Non-pigmented ciliary epithelial cell (primary cell): ENCODE measurements around the gene TMEM186.
A peak's percentile ranks its signal among the peaks of the same experiment; 100 is the strongest.
"Not testable (repeated sequence)": the region's sequence is repeated elsewhere in the genome, so short reads cannot be mapped to it uniquely, and the experiment has no call there.

Experiments used
- DNase-seq: peaks from one replicate; pipeline ENCODE4 v3.0.0-alpha.2; 2010; ENCODE audit warnings: low read depth

Gene TMEM186

GRCh38 chr16:8812162-8812843 is 14.9 kb upstream of the TMEM186 start:
- DNase-seq, result no peak

GRCh38 chr16:8808613-8809353 is 11.3 kb upstream of the TMEM186 start:
- no peak for DNase-seq

- DNase-seq, result no peak
Observed at GRCh38 chr16:8808009-8808408, 10.6 kb upstream of the TMEM186 start.

- DNase-seq, result no peak
Observed at GRCh38 chr16:8807189-8807588, 9.8 kb upstream of the TMEM186 start.

GRCh38 chr16:8806272-8806983 is 9.0 kb upstream of the TMEM186 start:
- DNase-seq, result no peak

GRCh38 chr16:8804313-8804712 is 6.9 kb upstream of the TMEM186 start:
- no peak for DNase-seq

- DNase-seq, result not testable (repeated sequence)
Observed at GRCh38 chr16:8803733-8804132, 6.3 kb upstream of the TMEM186 start.

GRCh38 chr16:8801701-8802100 is 4.3 kb upstream of the TMEM186 start:
- no peak for DNase-seq

GRCh38 chr16:8798535-8799157 is 1.2 kb upstream of the TMEM186 start:
- no peak for DNase-seq

- peak; percentile 2 for DNase-seq
Observed at GRCh38 chr16:8798174-8798527, 712 bp upstream of the TMEM186 start.

GRCh38 chr16:8796469-8797363 is 723 bp downstream of the TMEM186 start:
- DNase-seq, result no peak

GRCh38 chr16:8795818-8796217 is 1.6 kb downstream of the TMEM186 start:
- no peak for DNase-seq

GRCh38 chr16:8795091-8795490 is 2.3 kb downstream of the TMEM186 start:
- no peak for DNase-seq

- DNase-seq, result no peak
Observed at GRCh38 chr16:8788578-8789172, 8.8 kb downstream of the TMEM186 start.

- not testable (repeated sequence) for DNase-seq
Observed at GRCh38 chr16:8786316-8786715, 11.1 kb downstream of the TMEM186 start.

GRCh38 chr16:8785408-8785807 is 12.0 kb downstream of the TMEM186 start:
- DNase-seq, result no peak

GRCh38 chr16:8782673-8783072 is 14.8 kb downstream of the TMEM186 start:
- DNase-seq, result no peak

GRCh38 chr16:8781797-8782196 is 15.6 kb downstream of the TMEM186 start:
- DNase-seq, result no peak

- no peak for DNase-seq
Observed at GRCh38 chr16:8777217-8777616, 20.2 kb downstream of the TMEM186 start.

GRCh38 chr16:8776129-8776584 is 21.3 kb downstream of the TMEM186 start:
- no peak for DNase-seq

GRCh38 chr16:8775359-8775758 is 22.1 kb downstream of the TMEM186 start:
- DNase-seq, result no peak
